Astrocyte (in vitro differentiated cells and primary cell): Measurements from ENCODE around the gene ENTPD8. TPM values are rescaled to one million over a fixed set of nuclear protein-coding genes. Genes with fewer than 3 reads are reported as not detected.

Source experiments
- DNase-seq: peaks from one replicate; pipeline ENCODE4 v3.0.0-alpha.2; 2010; ENCODE audit warnings: low read depth
- FAIRE-seq: peaks from 2 replicates; lab custom pipeline; 2011; peaks lifted over from hg19 to GRCh38; lab: Jason Lieb, UNC
- H2AFZ ChIP-seq: 2 replicates; pipeline ENCODE4 v1.6.0; 2012; ENCODE audit warnings: low read depth, low read length, inconsistent platforms
- H3K27ac ChIP-seq: 2 replicates; pipeline ENCODE4 v1.5.1; 2011; ENCODE audit warnings: low read depth, low read length, inconsistent platforms
- H3K27me3 ChIP-seq: 2 replicates; pipeline ENCODE4 v1.6.0; 2011; ENCODE audit warnings: low read length, inconsistent platforms; ENCODE audit not compliant: insufficient read depth
- H3K36me3 ChIP-seq: 2 replicates; pipeline ENCODE4 v1.5.1; 2011; ENCODE audit warnings: low read length, inconsistent platforms; ENCODE audit not compliant: insufficient read depth
- H3K4me1 ChIP-seq: 2 replicates; pipeline ENCODE4 v1.5.1; 2011; ENCODE audit warnings: low read length, inconsistent platforms; ENCODE audit not compliant: insufficient read depth
- H3K4me2 ChIP-seq: 2 replicates; pipeline ENCODE4 v1.6.0; 2012; ENCODE audit warnings: low read length, inconsistent platforms
- H3K4me3 ChIP-seq: 2 replicates; pipeline ENCODE4 v1.5.1; 2011; ENCODE audit warnings: low read depth, mild to moderate bottlenecking, low read length, inconsistent platforms; ENCODE audit not compliant: insufficient read depth
- H3K79me2 ChIP-seq: 2 replicates; pipeline ENCODE4 v1.6.0; 2012; ENCODE audit warnings: mild to moderate bottlenecking, low read length, inconsistent platforms; ENCODE audit not compliant: insufficient read depth
- H3K9ac ChIP-seq: 2 replicates; pipeline ENCODE4 v1.6.0; 2012; ENCODE audit warnings: mild to moderate bottlenecking, low read length, inconsistent platforms
- H3K9me3 ChIP-seq: 2 replicates; pipeline ENCODE4 v1.5.1; 2012; ENCODE audit warnings: low read depth, mild to moderate bottlenecking, low read length, inconsistent platforms; ENCODE audit not compliant: insufficient read depth
- H4K20me1 ChIP-seq: 2 replicates; pipeline ENCODE4 v1.6.0; 2012; ENCODE audit warnings: low read length, inconsistent platforms; ENCODE audit not compliant: insufficient read depth
- H3K27ac Mint-ChIP-seq: one replicate; pipeline ENCODE4 v1.8.0; 2021; ENCODE audit warnings: mild to moderate bottlenecking, mixed read lengths; ENCODE audit not compliant: unreplicated experiment
- H3K27me3 Mint-ChIP-seq: one replicate; pipeline ENCODE4 v1.8.0; 2021; ENCODE audit warnings: low read depth, mixed read lengths; ENCODE audit not compliant: unreplicated experiment
- H3K36me3 Mint-ChIP-seq: one replicate; pipeline ENCODE4 v1.8.0; 2021; ENCODE audit warnings: low read depth, mixed read lengths; ENCODE audit not compliant: unreplicated experiment
- H3K4me1 Mint-ChIP-seq: one replicate; pipeline ENCODE4 v1.8.0; 2021; ENCODE audit warnings: low read depth, mixed read lengths; ENCODE audit not compliant: unreplicated experiment
- H3K4me3 Mint-ChIP-seq: one replicate; pipeline ENCODE4 v1.8.0; 2021; ENCODE audit warnings: mild to moderate bottlenecking, moderate library complexity, mixed read lengths; ENCODE audit not compliant: unreplicated experiment
- H3K9me3 Mint-ChIP-seq: one replicate; pipeline ENCODE4 v1.8.0; 2021; ENCODE audit warnings: mild to moderate bottlenecking, mixed read lengths; ENCODE audit not compliant: unreplicated experiment
- EZH2 ChIP-seq: IDR thresholded peaks from 2 replicates; pipeline ENCODE4 v1.6.1; 2012; ENCODE audit warnings: mild to moderate bottlenecking, low read length, inconsistent platforms; ENCODE audit not compliant: insufficient read depth
- total RNA-seq: library from RNA; stranded (reverse); gene quantifications from 2 replicates; pipeline ENCODE4 v1.2.1, GENCODE V29; 2021
- TF ChIP-seq, protein P1 (sequence below): IDR thresholded peaks from 2 replicates; pipeline ENCODE4 v1.5.1; 2011; ENCODE audit warnings: low read depth, mild to moderate bottlenecking, inconsistent platforms, low read length, moderate library complexity; ENCODE audit not compliant: insufficient read depth

The ENTPD8 gene
- total RNA-seq, 1 donor from 2014 or later: 0.11 TPM

GRCh38 chr9:137388589-137389427 is 52.3 kb downstream of the ENTPD8 start:
- Histone ChIP-seq H3K4me3 (no peak overlapping the region), H3K9ac (no peak overlapping the region), H3K27ac (no peak overlapping the region), H3K79me2 (no peaks in the 10 kb centered on the region), H2AFZ (no peak overlapping the region), H4K20me1 (no peaks in the 10 kb centered on the region), H3K36me3 (no peaks in the 10 kb centered on the region), H3K9me3 (no peaks in the 10 kb centered on the region), H3K4me2 (no peak overlapping the region), H3K27me3 (no peaks in the 10 kb centered on the region), H3K4me1 (peaks cover 2% of the 10 kb centered on the region)
- DNase-seq (no peak), FAIRE-seq (no peak)
- Mint-ChIP-seq H3K4me1 (no peaks in the 10 kb centered on the region), H3K4me3 (no peak overlapping the region), H3K27ac (no peak overlapping the region), H3K27me3 (no peaks in the 10 kb centered on the region), H3K9me3 (no peaks in the 10 kb centered on the region), H3K36me3 (peaks cover 6% of the 10 kb centered on the region)
- TF ChIP-seq, protein P1, sequence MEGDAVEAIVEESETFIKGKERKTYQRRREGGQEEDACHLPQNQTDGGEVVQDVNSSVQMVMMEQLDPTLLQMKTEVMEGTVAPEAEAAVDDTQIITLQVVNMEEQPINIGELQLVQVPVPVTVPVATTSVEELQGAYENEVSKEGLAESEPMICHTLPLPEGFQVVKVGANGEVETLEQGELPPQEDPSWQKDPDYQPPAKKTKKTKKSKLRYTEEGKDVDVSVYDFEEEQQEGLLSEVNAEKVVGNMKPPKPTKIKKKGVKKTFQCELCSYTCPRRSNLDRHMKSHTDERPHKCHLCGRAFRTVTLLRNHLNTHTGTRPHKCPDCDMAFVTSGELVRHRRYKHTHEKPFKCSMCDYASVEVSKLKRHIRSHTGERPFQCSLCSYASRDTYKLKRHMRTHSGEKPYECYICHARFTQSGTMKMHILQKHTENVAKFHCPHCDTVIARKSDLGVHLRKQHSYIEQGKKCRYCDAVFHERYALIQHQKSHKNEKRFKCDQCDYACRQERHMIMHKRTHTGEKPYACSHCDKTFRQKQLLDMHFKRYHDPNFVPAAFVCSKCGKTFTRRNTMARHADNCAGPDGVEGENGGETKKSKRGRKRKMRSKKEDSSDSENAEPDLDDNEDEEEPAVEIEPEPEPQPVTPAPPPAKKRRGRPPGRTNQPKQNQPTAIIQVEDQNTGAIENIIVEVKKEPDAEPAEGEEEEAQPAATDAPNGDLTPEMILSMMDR: no peak
- TF ChIP-seq EZH2: no peak

- Histone ChIP-seq H2AFZ (no peak overlapping the region), H3K4me2 (no peak overlapping the region), H3K4me1 (peaks cover 2% of the 10 kb centered on the region), H3K27ac (no peak overlapping the region), H3K9ac (no peak overlapping the region), H4K20me1 (no peaks in the 10 kb centered on the region), H3K79me2 (no peaks in the 10 kb centered on the region), H3K9me3 (no peaks in the 10 kb centered on the region), H3K27me3 (no peaks in the 10 kb centered on the region), H3K36me3 (no peaks in the 10 kb centered on the region), H3K4me3 (no peak overlapping the region)
- H3K9me3 Mint-ChIP-seq: no peaks in the 10 kb centered on the region
- TF ChIP-seq, protein P1: no peak
- no peak for TF ChIP-seq EZH2
- no peak for FAIRE-seq
- DNase-seq: no peak
- H3K4me3 Mint-ChIP-seq: no peak overlapping the region
- no peak overlapping the region for H3K27ac Mint-ChIP-seq
- peaks cover 6% of the 10 kb centered on the region for H3K36me3 Mint-ChIP-seq
- H3K4me1 Mint-ChIP-seq: no peaks in the 10 kb centered on the region
- no peaks in the 10 kb centered on the region for H3K27me3 Mint-ChIP-seq
Measured at GRCh38 chr9:137387891-137388560, 53.1 kb downstream of the ENTPD8 start.
